ENCODE data around the gene LOXHD1. TPM values are rescaled to one million over a fixed set of nuclear protein-coding genes. Genes with fewer than 3 reads are reported as not detected.

Gene LOXHD1
- polyA plus RNA-seq, 6 donors from 2014 or later, result not detected

- Mint-ChIP-seq H3K27ac (no peak overlapping the region), H3K36me3 (no peaks in the 10 kb centered on the region), H3K4me1 (no peaks in the 10 kb centered on the region), H3K27me3 (peaks cover 8 to 29% (median 16%) of the 10 kb centered on the region in 3 donors), H3K9me3 (peaks cover 0 to 13% (median 6%) of the 10 kb centered on the region in 7 donors), H3K4me3 (no peak overlapping the region)
- peak; percentile 34 for DNase-seq
- ATAC-seq (ENCODE audit: low read depth in 2 of 2), result peak; percentile 38 to 52
Observed at GRCh38 chr18:46481048-46481846, 175.8 kb downstream of the LOXHD1 start.

GRCh38 chr18:46480226-46480625 lies 176.8 kb downstream of the LOXHD1 start:
- DNase-seq, result no peak
- Mint-ChIP-seq H3K9me3 (peaks cover 2 to 13% (median 6%) of the 10 kb centered on the region in 7 donors), H3K27me3 (peaks cover 8 to 29% (median 22%) of the 10 kb centered on the region in 3 donors), H3K27ac (no peak overlapping the region), H3K4me1 (no peaks in the 10 kb centered on the region), H3K36me3 (no peaks in the 10 kb centered on the region), H3K4me3 (no peak overlapping the region)
- ATAC-seq (ENCODE audit: low read depth in 2 of 2), result no peak

- Mint-ChIP-seq H3K4me3 (no peak overlapping the region), H3K27me3 (peaks cover 4 to 24% (median 22%) of the 10 kb centered on the region in 3 donors), H3K9me3 (peaks cover 2 to 13% (median 5%) of the 10 kb centered on the region in 7 donors), H3K4me1 (no peaks in the 10 kb centered on the region), H3K36me3 (no peaks in the 10 kb centered on the region), H3K27ac (peak overlapping the region in 1 of 6 donors; percentile 64)
- ATAC-seq (ENCODE audit: low read depth in 2 of 2) (no peak), DNase-seq (no peak)
Observed at GRCh38 chr18:46478796-46479195, 178.2 kb downstream of the LOXHD1 start.

- Mint-ChIP-seq H3K27me3 (peaks cover 4 to 33% (median 21%) of the 10 kb centered on the region in 3 donors), H3K27ac (peak overlapping the region in 1 of 6 donors; percentile 10), H3K4me1 (no peaks in the 10 kb centered on the region), H3K36me3 (no peaks in the 10 kb centered on the region), H3K4me3 (no peak overlapping the region), H3K9me3 (peaks cover 2 to 13% (median 5%) of the 10 kb centered on the region in 7 donors)
- DNase-seq (no peak), ATAC-seq (ENCODE audit: low read depth in 2 of 2) (no peak)
Observed at GRCh38 chr18:46477425-46478011, 179.5 kb downstream of the LOXHD1 start.

- no peak overlapping the region for H3K27ac Mint-ChIP-seq
Observed at GRCh38 chr18:46475390-46475752, 181.6 kb downstream of the LOXHD1 start.

GRCh38 chr18:46474487-46475389 lies 182.3 kb downstream of the LOXHD1 start:
- no peaks in the 10 kb centered on the region for H3K4me1 Mint-ChIP-seq
- ATAC-seq (ENCODE audit: low read depth in 2 of 2) (no peak), DNase-seq (no peak)
- H3K27ac Mint-ChIP-seq, result no peak overlapping the region
- no peaks in the 10 kb centered on the region for H3K36me3 Mint-ChIP-seq
- H3K9me3 Mint-ChIP-seq, result peaks cover 0 to 5% (median 0%) of the 10 kb centered on the region in 7 donors
- peaks cover 7 to 44% (median 39%) of the 10 kb centered on the region in 3 donors for H3K27me3 Mint-ChIP-seq
- no peak overlapping the region for H3K4me3 Mint-ChIP-seq

More at GRCh38 chr18:46475390-46475752, 181.6 kb downstream of the LOXHD1 start:
- H3K4me3 Mint-ChIP-seq, result no peak overlapping the region
- H3K27me3 Mint-ChIP-seq, result peaks cover 7 to 47% (median 39%) of the 10 kb centered on the region in 3 donors
- peaks cover 0 to 5% (median 0%) of the 10 kb centered on the region in 7 donors for H3K9me3 Mint-ChIP-seq
- no peaks in the 10 kb centered on the region for H3K4me1 Mint-ChIP-seq
- no peak for DNase-seq
- ATAC-seq (ENCODE audit: low read depth in 2 of 2), result no peak
- H3K36me3 Mint-ChIP-seq, result no peaks in the 10 kb centered on the region

- H3K4me3 Mint-ChIP-seq, result no peak overlapping the region
- H3K36me3 Mint-ChIP-seq, result no peaks in the 10 kb centered on the region
- peaks cover 7 to 36% (median 34%) of the 10 kb centered on the region in 3 donors for H3K27me3 Mint-ChIP-seq
- peaks cover 0 to 5% (median 0%) of the 10 kb centered on the region in 7 donors for H3K9me3 Mint-ChIP-seq
- no peak for ATAC-seq (ENCODE audit: low read depth in 2 of 2)
- no peaks in the 10 kb centered on the region for H3K4me1 Mint-ChIP-seq
- no peak for DNase-seq
- H3K27ac Mint-ChIP-seq, result no peak overlapping the region
Observed at GRCh38 chr18:46471809-46472498, 185.1 kb downstream of the LOXHD1 start.

GRCh38 chr18:46470714-46471113 lies 186.3 kb downstream of the LOXHD1 start:
- Mint-ChIP-seq H3K4me1 (no peaks in the 10 kb centered on the region), H3K27ac (no peak overlapping the region), H3K27me3 (peaks cover 7 to 37% (median 33%) of the 10 kb centered on the region in 3 donors), H3K9me3 (peaks cover 0 to 5% (median 0%) of the 10 kb centered on the region in 7 donors), H3K36me3 (no peaks in the 10 kb centered on the region), H3K4me3 (no peak overlapping the region)
- ATAC-seq (ENCODE audit: low read depth in 2 of 2) (no peak), DNase-seq (no peak)

- H3K27ac Mint-ChIP-seq, result no peak overlapping the region
- DNase-seq (no peak), ATAC-seq (ENCODE audit: low read depth in 2 of 2) (no peak)
- H3K27me3 Mint-ChIP-seq, result peaks cover 7 to 45% (median 43%) of the 10 kb centered on the region in 3 donors
- H3K4me3 Mint-ChIP-seq, result no peak overlapping the region
- no peaks in the 10 kb centered on the region for H3K4me1 Mint-ChIP-seq
- H3K36me3 Mint-ChIP-seq, result no peaks in the 10 kb centered on the region
- no peaks in the 10 kb centered on the region for H3K9me3 Mint-ChIP-seq
Observed at GRCh38 chr18:46469186-46469915, 187.7 kb downstream of the LOXHD1 start.

- Mint-ChIP-seq H3K27me3 (peaks cover 12 to 46% (median 45%) of the 10 kb centered on the region in 3 donors), H3K9me3 (no peaks in the 10 kb centered on the region), H3K36me3 (no peaks in the 10 kb centered on the region), H3K4me1 (no peaks in the 10 kb centered on the region), H3K4me3 (no peak overlapping the region), H3K27ac (peak overlapping the region in 1 of 6 donors; percentile 53)
- no peak for ATAC-seq (ENCODE audit: low read depth in 2 of 2)
- no peak for DNase-seq
Observed at GRCh38 chr18:46468426-46469180, 188.4 kb downstream of the LOXHD1 start.

- no peak for DNase-seq
- no peak overlapping the region for H3K4me3 Mint-ChIP-seq
- no peak for ATAC-seq (ENCODE audit: low read depth in 2 of 2)
- H3K36me3 Mint-ChIP-seq, result no peaks in the 10 kb centered on the region
- no peak overlapping the region for H3K27ac Mint-ChIP-seq
- peaks cover 0 to 2% (median 0%) of the 10 kb centered on the region in 7 donors for H3K9me3 Mint-ChIP-seq
- H3K27me3 Mint-ChIP-seq, result peaks cover 15 to 32% (median 28%) of the 10 kb centered on the region in 3 donors
- H3K4me1 Mint-ChIP-seq, result no peaks in the 10 kb centered on the region
Observed at GRCh38 chr18:46466234-46467160, 190.5 kb downstream of the LOXHD1 start.
